Uterus (tissue), 4 donors: Measurements from ENCODE around the gene LPCAT1. TPM values are rescaled to one million over a fixed set of nuclear protein-coding genes. Genes with fewer than 3 reads are reported as not detected.

ENCODE experiments used
- DNase-seq, 2 donors: peaks; one replicate each; pipeline ENCODE4 v3.0.0-alpha.2; 2019 to 2020
- H3K27ac ChIP-seq, 2 donors: fragments of 200-600 bp; sonication (generic); 1 replicate in 1 of 2; 2 replicates in 1 of 2; pipeline ENCODE4 v1.5.1; 2016 to 2018
- H3K27me3 ChIP-seq, 2 donors: fragments of 200-600 bp; sonication (generic); one replicate each; pipeline ENCODE4 v1.5.1; 2018 to 2019; ENCODE audit warnings: control low read depth in 1 of 2
- H3K36me3 ChIP-seq, 2 donors: fragments of 200-600 bp; sonication (generic); one replicate each; pipeline ENCODE4 v1.5.1; 2019; ENCODE audit warnings: control low read depth in 1 of 2
- H3K4me1 ChIP-seq, 2 donors: fragments of 200-600 bp; sonication (generic); one replicate each; pipeline ENCODE4 v1.5.1; 2018 to 2019; ENCODE audit warnings: control low read depth in 1 of 2
- H3K4me3 ChIP-seq, 2 donors: fragments of 200-600 bp; sonication (generic); 1 replicate in 1 of 2; 2 replicates in 1 of 2; pipeline ENCODE4 v1.5.1; 2018 to 2019; ENCODE audit warnings: mild to moderate bottlenecking in 1 of 2
- H3K9me3 ChIP-seq, 2 donors: fragments of 200-600 bp; sonication (generic); one replicate each; pipeline ENCODE4 v1.5.1; 2019; ENCODE audit warnings: control low read depth in 1 of 2
- POLR2A ChIP-seq, 2 donors: fragments of 450-650 bp; IDR thresholded peaks; one replicate each; pipeline ENCODE4 v1.6.1; 2016; ENCODE audit warnings: antibody characterized with exemption in 2 of 2, mild to moderate bottlenecking in 1 of 2, moderate library complexity in 1 of 2
- intact Hi-C: fragments of 100-400 bp; cut with DNase I; formaldehyde crosslinking; loops from one replicate; pipeline ENCODE4 v1.15.1; 2023; ENCODE audit warnings: low total_unique reads
- total RNA-seq, 4 donors: library from RNA; depleted of rRNA in 3 of 4; stranded (reverse); fragments of >200 nt in 3 of 4; gene quantifications; one replicate each; pipeline versions ENCODE4 v1.1.0 to v1.2.4, GENCODE V29; 2014 to 2023
- TF ChIP-seq, protein P1 (sequence below), 4 experiments: fragments of 200-600 bp in 2 of 4; fragments of 450-650 bp in 2 of 4; sonication (generic) in 2 of 4; IDR thresholded peaks; one replicate each; pipeline ENCODE4 v1.5.1; 2016 to 2019; ENCODE audit warnings: antibody characterized with exemption in 4 of 4, mild to moderate bottlenecking in 2 of 4, moderate library complexity in 1 of 4
- donor health status: DM: yes; HTN: yes; CAD: no.

Gene LPCAT1
- total RNA-seq, 4 donors from 2014 or later: 21.5 to 51.0 (median 40.0) TPM

DNA sequence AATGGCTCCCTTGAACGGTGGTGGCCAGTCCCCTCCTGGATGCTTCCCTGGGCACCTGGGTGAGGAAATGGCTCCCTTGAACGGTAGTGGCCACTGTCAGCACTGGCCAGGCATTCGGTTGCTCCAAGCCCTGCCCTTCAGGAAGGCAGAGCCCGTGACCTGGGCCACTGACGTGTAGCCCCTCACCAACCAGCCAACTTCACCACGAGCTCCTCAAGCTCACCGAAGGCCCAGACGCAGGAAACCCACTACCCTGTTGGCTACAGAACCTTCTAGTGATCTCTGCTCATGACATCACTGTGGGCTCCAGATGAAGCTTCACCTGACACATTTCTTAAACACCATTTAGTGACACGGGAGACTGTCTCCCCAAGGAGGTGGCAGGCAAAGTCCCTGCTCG is 87.7 kb downstream of the LPCAT1 start:
- intact Hi-C loops: no loop called here
- TF ChIP-seq, protein P1, sequence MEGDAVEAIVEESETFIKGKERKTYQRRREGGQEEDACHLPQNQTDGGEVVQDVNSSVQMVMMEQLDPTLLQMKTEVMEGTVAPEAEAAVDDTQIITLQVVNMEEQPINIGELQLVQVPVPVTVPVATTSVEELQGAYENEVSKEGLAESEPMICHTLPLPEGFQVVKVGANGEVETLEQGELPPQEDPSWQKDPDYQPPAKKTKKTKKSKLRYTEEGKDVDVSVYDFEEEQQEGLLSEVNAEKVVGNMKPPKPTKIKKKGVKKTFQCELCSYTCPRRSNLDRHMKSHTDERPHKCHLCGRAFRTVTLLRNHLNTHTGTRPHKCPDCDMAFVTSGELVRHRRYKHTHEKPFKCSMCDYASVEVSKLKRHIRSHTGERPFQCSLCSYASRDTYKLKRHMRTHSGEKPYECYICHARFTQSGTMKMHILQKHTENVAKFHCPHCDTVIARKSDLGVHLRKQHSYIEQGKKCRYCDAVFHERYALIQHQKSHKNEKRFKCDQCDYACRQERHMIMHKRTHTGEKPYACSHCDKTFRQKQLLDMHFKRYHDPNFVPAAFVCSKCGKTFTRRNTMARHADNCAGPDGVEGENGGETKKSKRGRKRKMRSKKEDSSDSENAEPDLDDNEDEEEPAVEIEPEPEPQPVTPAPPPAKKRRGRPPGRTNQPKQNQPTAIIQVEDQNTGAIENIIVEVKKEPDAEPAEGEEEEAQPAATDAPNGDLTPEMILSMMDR (IDR thresholded peaks at IDR 0.05): no peak
- TF ChIP-seq POLR2A (IDR thresholded peaks at IDR 0.05): no peak
- Histone ChIP-seq H3K27ac (no peak overlapping the region), H3K9me3 (no peaks in the 10 kb centered on the region), H3K36me3 (no peaks in the 10 kb centered on the region), H3K27me3 (no peaks in the 10 kb centered on the region), H3K4me1 (no peaks in the 10 kb centered on the region), H3K4me3 (no peak overlapping the region)
- DNase-seq: no peak

DNA sequence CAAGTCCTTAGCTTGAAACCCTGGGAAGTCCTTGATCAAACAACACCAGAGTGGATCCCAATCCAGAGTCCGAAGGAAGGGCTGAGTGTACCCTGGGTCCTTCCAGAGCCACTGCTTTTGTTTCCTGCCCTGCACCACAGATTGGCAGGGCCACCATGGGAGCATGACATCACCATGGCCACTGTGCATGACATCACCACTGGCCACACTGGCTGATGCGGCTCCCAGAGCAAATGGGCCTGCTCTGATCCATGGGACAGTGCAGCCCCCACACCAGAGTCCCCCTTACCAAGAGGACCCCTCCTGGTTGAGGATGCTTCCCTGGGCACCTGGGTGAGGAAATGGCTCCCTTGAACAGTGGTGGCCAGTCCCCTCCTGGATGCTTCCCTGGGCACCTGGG is 88.4 kb downstream of the LPCAT1 start:
- H3K9me3 ChIP-seq: no peaks in the 10 kb centered on the region
- H3K4me1 ChIP-seq: no peaks in the 10 kb centered on the region
- H3K36me3 ChIP-seq: no peaks in the 10 kb centered on the region
- TF ChIP-seq, protein P1 (IDR thresholded peaks at IDR 0.05): no peak
- TF ChIP-seq POLR2A (IDR thresholded peaks at IDR 0.05): no peak
- no peak overlapping the region for H3K4me3 ChIP-seq
- no peak for DNase-seq
- H3K27ac ChIP-seq: no peak overlapping the region
- H3K27me3 ChIP-seq: no peaks in the 10 kb centered on the region
- intact Hi-C loops: no loop called here

DNA sequence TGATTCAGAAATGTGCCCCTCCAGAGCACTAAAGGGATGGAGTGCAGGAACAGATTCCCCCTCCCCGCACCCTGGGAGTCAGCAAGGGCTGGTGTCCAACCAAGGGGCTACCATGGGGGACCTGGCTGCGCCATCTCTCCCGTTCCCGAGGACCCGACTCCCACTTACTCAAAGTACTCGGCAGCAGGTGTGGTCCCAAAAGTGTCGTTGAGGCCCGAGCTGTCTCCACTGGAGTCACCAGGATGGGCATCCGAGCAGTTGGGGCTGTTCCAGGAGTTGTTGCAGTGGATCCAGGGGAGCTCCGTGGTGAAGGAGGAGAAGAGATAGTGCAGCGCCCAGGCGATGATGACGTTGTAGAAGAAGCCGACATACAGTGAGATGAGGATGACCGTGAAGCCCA is 91.5 kb downstream of the LPCAT1 start:
- DNase-seq: no peak
- H3K4me1 ChIP-seq: no peaks in the 10 kb centered on the region
- TF ChIP-seq POLR2A (IDR thresholded peaks at IDR 0.05): no peak
- TF ChIP-seq, protein P1 (IDR thresholded peaks at IDR 0.05): no peak
- peaks cover 4 to 6% of the 10 kb centered on the region in 2 donors for H3K9me3 ChIP-seq
- intact Hi-C loops: no loop called here
- H3K36me3 ChIP-seq: no peaks in the 10 kb centered on the region
- no peak overlapping the region for H3K4me3 ChIP-seq
- no peaks in the 10 kb centered on the region for H3K27me3 ChIP-seq
- H3K27ac ChIP-seq: no peak overlapping the region

DNA sequence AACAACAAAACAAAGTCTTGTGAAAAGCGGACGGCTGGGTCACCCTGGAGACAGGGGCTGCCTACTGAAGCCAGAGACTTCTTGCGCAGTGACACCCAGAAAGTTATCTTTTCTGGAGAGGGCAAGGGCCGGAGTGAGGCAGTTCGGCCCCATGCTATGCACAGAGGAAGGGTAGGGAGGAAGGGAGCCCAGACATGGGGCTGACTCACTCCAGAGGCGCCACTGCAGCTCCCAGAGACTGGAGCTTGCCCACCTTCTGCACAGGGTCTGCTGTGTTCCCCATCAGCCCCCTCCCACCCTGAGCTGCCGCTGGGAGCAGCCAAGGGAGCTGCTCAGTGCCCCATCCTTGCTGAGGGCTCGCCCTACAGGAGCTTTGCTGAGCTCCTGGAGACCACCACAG is 91.9 kb downstream of the LPCAT1 start:
- H3K36me3 ChIP-seq: no peaks in the 10 kb centered on the region
- H3K27ac ChIP-seq: no peak overlapping the region
- H3K27me3 ChIP-seq: no peaks in the 10 kb centered on the region
- DNase-seq: no peak
- TF ChIP-seq POLR2A (IDR thresholded peaks at IDR 0.05): no peak
- TF ChIP-seq, protein P1 (IDR thresholded peaks at IDR 0.05): no peak
- H3K9me3 ChIP-seq: peaks cover 4 to 6% of the 10 kb centered on the region in 2 donors
- intact Hi-C loops: no loop called here
- H3K4me1 ChIP-seq: no peaks in the 10 kb centered on the region
- H3K4me3 ChIP-seq: no peak overlapping the region

DNA sequence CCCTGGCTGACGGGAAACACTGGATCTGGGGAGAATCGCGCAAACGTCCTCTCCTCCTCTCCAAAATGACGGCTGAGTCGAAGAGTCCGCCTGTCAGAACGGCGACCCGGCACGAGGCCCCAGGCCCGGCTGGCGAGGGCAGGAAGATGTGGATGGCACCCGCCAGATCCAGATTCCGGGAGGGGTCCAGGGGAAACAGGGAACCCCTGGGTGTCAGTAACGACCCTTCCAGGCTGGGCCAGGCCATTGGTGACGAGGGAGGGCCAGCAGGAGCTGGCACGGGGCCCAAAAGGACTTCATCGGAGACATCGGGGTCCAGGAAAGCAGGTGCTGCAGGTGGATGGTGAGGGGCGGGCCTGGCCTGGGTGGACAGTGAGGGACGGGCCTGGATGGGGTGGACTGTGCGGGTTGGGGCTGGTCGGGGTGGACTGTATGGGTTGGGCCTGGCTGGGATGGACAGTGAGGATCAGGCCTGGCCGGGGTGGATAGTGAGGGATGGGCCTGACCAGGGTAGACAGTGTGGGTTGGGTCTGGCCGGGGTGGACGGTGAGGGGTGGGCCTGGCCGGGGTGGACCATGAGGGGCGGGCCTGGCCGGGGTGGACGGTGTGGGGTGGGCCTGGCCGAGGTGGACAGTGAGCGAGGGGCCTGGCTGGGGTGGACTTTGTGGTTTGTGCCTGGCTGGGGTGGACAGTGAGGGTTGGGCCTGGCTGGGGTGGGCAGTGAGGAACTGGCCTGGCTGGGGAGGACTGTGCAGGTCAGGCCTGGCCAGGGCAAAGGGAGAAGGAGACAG is 92.5 kb downstream of the LPCAT1 start:
- Histone ChIP-seq H3K36me3 (no peaks in the 10 kb centered on the region), H3K9me3 (peaks cover 4 to 6% of the 10 kb centered on the region in 2 donors), H3K4me1 (no peaks in the 10 kb centered on the region), H3K27me3 (no peaks in the 10 kb centered on the region), H3K27ac (no peak overlapping the region), H3K4me3 (no peak overlapping the region)
- intact Hi-C loops: no loop called here
- TF ChIP-seq, protein P1 (IDR thresholded peaks at IDR 0.05): no peak
- TF ChIP-seq POLR2A (IDR thresholded peaks at IDR 0.05): no peak
- DNase-seq: no peak
